Activated naive CD4-positive, alpha-beta T cell treated with anti-CD3 and anti-CD28 coated beads, Interleukin-2, amount 10 ng/mL, durations not matched to agents 7 days and 5 days (primary cell): ENCODE measurements around the gene MTA1.

Experiments
- CTCF ChIA-PET: fragments of 350-600 bp; sonication (Branson Sonifier 250); formaldehyde crosslinking; loops from one replicate; lab custom pipeline; 2021; ENCODE audit warnings: antibody characterized with exemption; lab: Charles Lee
- DNase-seq: peaks from one replicate; pipeline ENCODE4 v3.0.0-alpha.2; 2020
- H3K27ac Mint-ChIP-seq: one replicate; pipeline ENCODE4 v1.8.0; 2021; ENCODE audit warnings: mild to moderate bottlenecking, moderate library complexity, mixed read lengths
- H3K27me3 Mint-ChIP-seq: one replicate; pipeline ENCODE4 v1.8.0; 2021; ENCODE audit warnings: mild to moderate bottlenecking, mixed read lengths
- H3K36me3 Mint-ChIP-seq: one replicate; pipeline ENCODE4 v1.8.0; 2021; ENCODE audit warnings: mixed read lengths
- H3K4me1 Mint-ChIP-seq: one replicate; pipeline ENCODE4 v1.8.0; 2021; ENCODE audit warnings: mixed read lengths
- H3K4me3 Mint-ChIP-seq: one replicate; pipeline ENCODE4 v1.8.0; 2021; ENCODE audit warnings: mild to moderate bottlenecking, moderate library complexity, mixed read lengths
- H3K9me3 Mint-ChIP-seq: one replicate; pipeline ENCODE4 v1.8.0; 2021; ENCODE audit warnings: mixed read lengths

Gene MTA1

GRCh38 chr14:105484997-105485393 is 65.4 kb downstream of the MTA1 start:
- H3K4me1 Mint-ChIP-seq, result peaks cover 65% of the 10 kb centered on the region
- CTCF ChIA-PET, result no interaction called here
- no peaks in the 10 kb centered on the region for H3K9me3 Mint-ChIP-seq
- no peak for DNase-seq
- no peak overlapping the region for H3K27ac Mint-ChIP-seq
- peaks cover 7% of the 10 kb centered on the region for H3K36me3 Mint-ChIP-seq
- no peak overlapping the region for H3K4me3 Mint-ChIP-seq
- peaks cover 49% of the 10 kb centered on the region for H3K27me3 Mint-ChIP-seq

GRCh38 chr14:105485739-105486162 is 66.1 kb downstream of the MTA1 start:
- DNase-seq, result peak; percentile 60
- Mint-ChIP-seq H3K4me1 (peaks cover 61% of the 10 kb centered on the region), H3K27ac (peak overlapping the region; percentile 42), H3K9me3 (no peaks in the 10 kb centered on the region), H3K27me3 (peaks cover 41% of the 10 kb centered on the region), H3K4me3 (peak overlapping the region; percentile 41), H3K36me3 (peaks cover 7% of the 10 kb centered on the region)
- CTCF ChIA-PET, result interaction anchor here (0.6 to 1.4 kb wide), 2 partner anchors 22 to 47 kb away, joined by 4 read pairs; no protein-coding TSS in a partner anchor

GRCh38 chr14:105486163-105486973 is 66.7 kb downstream of the MTA1 start, which contains the start of gene CRIP1:
CRIP1 (plus strand) TSS chr14:105486886; CDS start chr14:105487260, 374 bp downstream.
- no peaks in the 10 kb centered on the region for H3K9me3 Mint-ChIP-seq
- H3K36me3 Mint-ChIP-seq, result peaks cover 7% of the 10 kb centered on the region
- H3K4me3 Mint-ChIP-seq, result peak within 1 kb of the TSS; percentile 90
- no peak for DNase-seq
- H3K27ac Mint-ChIP-seq, result peak within 1 kb of the TSS; percentile 89
- peaks cover 35% of the 10 kb centered on the region for H3K27me3 Mint-ChIP-seq
- CTCF ChIA-PET, result interaction anchor here (0.6 to 1.4 kb wide), 2 partner anchors 21 to 46 kb away, joined by 4 read pairs; no protein-coding TSS in a partner anchor
- H3K4me1 Mint-ChIP-seq, result peaks cover 55% of the 10 kb centered on the region

- peaks cover 7% of the 10 kb centered on the region for H3K36me3 Mint-ChIP-seq
- no peaks in the 10 kb centered on the region for H3K9me3 Mint-ChIP-seq
- H3K27me3 Mint-ChIP-seq, result peaks cover 34% of the 10 kb centered on the region
- peak overlapping the region; percentile 70 for H3K27ac Mint-ChIP-seq
- CTCF ChIA-PET, result interaction anchor here (1.4 kb wide), 1 partner anchor 45 kb away, joined by 4 read pairs; no protein-coding TSS in a partner anchor
- H3K4me1 Mint-ChIP-seq, result peaks cover 54% of the 10 kb centered on the region
- DNase-seq, result peak; percentile 73
- H3K4me3 Mint-ChIP-seq, result peak overlapping the region; percentile 90
Measured at GRCh38 chr14:105486974-105487448, 67.4 kb downstream of the MTA1 start.

DNA sequence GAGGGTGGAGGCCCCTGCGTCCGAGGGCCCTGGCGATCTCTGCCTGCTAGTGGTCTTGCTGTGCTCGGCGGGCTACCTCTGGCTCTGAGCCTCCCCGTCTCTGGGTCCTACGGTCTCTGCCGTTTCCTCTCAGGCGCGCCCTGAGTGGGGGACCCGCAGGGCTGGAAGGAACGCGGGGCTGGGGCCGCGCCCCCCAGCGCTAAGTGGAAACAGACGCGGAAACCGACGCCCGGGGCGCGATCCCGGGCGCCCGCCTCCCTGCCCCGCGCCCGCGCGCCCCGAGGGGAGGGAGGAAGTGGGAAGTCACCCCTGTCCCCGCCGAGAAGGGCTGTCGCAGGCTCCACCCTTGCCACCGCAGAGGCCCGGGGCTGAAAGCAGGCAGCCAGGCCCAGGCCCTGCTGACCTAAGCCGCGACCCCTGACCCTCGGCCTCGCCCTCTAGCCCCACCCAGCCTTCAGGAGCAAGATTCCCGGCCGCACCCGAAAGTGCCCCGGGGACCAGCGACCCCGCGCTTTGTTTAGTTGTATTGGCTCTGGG is 67.9 kb downstream of the MTA1 start:
- Mint-ChIP-seq H3K4me3 (peak overlapping the region; percentile 90), H3K27me3 (peaks cover 34% of the 10 kb centered on the region), H3K36me3 (peaks cover 7% of the 10 kb centered on the region), H3K4me1 (peaks cover 51% of the 10 kb centered on the region), H3K27ac (peak overlapping the region; percentile 89), H3K9me3 (no peaks in the 10 kb centered on the region)
- CTCF ChIA-PET, result no interaction called here
- peak; percentile 84 for DNase-seq

DNA sequence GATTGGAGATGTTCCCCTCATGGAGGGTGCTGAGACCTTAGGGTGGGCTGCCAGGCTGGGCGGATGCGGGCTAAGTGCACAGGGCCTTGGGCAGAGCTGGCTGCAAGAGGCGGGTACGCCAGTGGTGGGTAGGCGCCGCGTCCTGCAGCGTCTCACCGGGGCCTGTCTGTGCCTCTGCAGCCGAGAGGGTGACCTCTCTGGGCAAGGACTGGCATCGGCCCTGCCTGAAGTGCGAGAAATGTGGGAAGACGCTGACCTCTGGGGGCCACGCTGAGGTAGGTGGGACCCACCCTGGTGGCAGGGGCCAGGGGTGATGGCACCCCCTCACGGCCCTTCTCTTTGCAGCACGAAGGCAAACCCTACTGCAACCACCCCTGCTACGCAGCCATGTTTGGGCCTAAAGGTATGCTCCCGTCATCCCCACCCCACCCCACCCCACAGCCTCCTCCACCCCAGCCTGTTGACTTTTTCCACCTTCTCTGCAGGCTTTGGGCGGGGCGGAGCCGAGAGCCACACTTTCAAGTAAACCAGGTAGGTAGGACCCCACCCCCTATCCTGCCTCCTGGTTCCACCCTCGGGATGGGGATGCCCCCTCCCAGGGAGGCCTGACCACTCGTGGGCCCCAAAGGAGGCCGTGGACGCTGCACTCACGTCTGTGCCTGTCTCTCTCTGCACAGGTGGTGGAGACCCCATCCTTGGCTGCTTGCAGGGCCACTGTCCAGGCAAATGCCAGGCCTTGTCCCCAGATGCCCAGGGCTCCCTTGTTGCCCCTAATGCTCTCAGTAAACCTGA is 68.6 kb downstream of the MTA1 start:
- peaks cover 46% of the 10 kb centered on the region for H3K4me1 Mint-ChIP-seq
- H3K27ac Mint-ChIP-seq, result peak overlapping the region; percentile 89
- DNase-seq, result peak; percentile 51

GRCh38 chr14:105488781-105489541 is 69.3 kb downstream of the MTA1 start:
- H3K4me1 Mint-ChIP-seq, result peaks cover 50% of the 10 kb centered on the region
- peaks cover 7% of the 10 kb centered on the region for H3K36me3 Mint-ChIP-seq
- peak overlapping the region; percentile 90 for H3K4me3 Mint-ChIP-seq
- no peak for DNase-seq
- no peaks in the 10 kb centered on the region for H3K9me3 Mint-ChIP-seq
- CTCF ChIA-PET, result interaction anchor here (0.9 to 4.2 kb wide), 11 partner anchors 8 to 320 kb away, joined by 3 to 97 read pairs (median 6); partner anchors contain the start of genes BRF1 and JAG2
- peaks cover 34% of the 10 kb centered on the region for H3K27me3 Mint-ChIP-seq
- peak overlapping the region; percentile 95 for H3K27ac Mint-ChIP-seq

More for the DNA sequence above, 68.6 kb downstream of the MTA1 start:
- H3K36me3 Mint-ChIP-seq, result peaks cover 7% of the 10 kb centered on the region
- peaks cover 34% of the 10 kb centered on the region for H3K27me3 Mint-ChIP-seq
- CTCF ChIA-PET, result interaction anchor here (1.1 to 2.5 kb wide), 4 partner anchors 40 to 116 kb away, joined by 3 to 66 read pairs (median 10); no protein-coding TSS in a partner anchor
- H3K4me3 Mint-ChIP-seq, result peak overlapping the region; percentile 90
- no peaks in the 10 kb centered on the region for H3K9me3 Mint-ChIP-seq

- peak; percentile 93 for DNase-seq
- CTCF ChIA-PET, result interaction anchor here (0.6 to 4.2 kb wide), 17 partner anchors 9 to 469 kb away, joined by 3 to 97 read pairs (median 4); partner anchors contain the start of genes BRF1, CDCA4 and JAG2
- peak overlapping the region; percentile 90 for H3K4me3 Mint-ChIP-seq
- H3K36me3 Mint-ChIP-seq, result peaks cover 7% of the 10 kb centered on the region
- peaks cover 43% of the 10 kb centered on the region for H3K4me1 Mint-ChIP-seq
- H3K27ac Mint-ChIP-seq, result peak overlapping the region; percentile 95
- no peaks in the 10 kb centered on the region for H3K9me3 Mint-ChIP-seq
- H3K27me3 Mint-ChIP-seq, result peaks cover 28% of the 10 kb centered on the region
Measured at GRCh38 chr14:105489542-105490266, 70.1 kb downstream of the MTA1 start.

- peak overlapping the region; percentile 90 for H3K4me3 Mint-ChIP-seq
- no peaks in the 10 kb centered on the region for H3K9me3 Mint-ChIP-seq
- no peak for DNase-seq
- CTCF ChIA-PET, result interaction anchor here (0.6 to 4.2 kb wide), 16 partner anchors 9 to 469 kb away, joined by 3 to 97 read pairs (median 4); partner anchors contain the start of genes BRF1, CDCA4 and JAG2
- H3K36me3 Mint-ChIP-seq, result peaks cover 7% of the 10 kb centered on the region
- peak overlapping the region; percentile 95 for H3K27ac Mint-ChIP-seq
- peaks cover 41% of the 10 kb centered on the region for H3K4me1 Mint-ChIP-seq
- H3K27me3 Mint-ChIP-seq, result peaks cover 23% of the 10 kb centered on the region
Measured at GRCh38 chr14:105490267-105490571, 70.6 kb downstream of the MTA1 start.

DNA sequence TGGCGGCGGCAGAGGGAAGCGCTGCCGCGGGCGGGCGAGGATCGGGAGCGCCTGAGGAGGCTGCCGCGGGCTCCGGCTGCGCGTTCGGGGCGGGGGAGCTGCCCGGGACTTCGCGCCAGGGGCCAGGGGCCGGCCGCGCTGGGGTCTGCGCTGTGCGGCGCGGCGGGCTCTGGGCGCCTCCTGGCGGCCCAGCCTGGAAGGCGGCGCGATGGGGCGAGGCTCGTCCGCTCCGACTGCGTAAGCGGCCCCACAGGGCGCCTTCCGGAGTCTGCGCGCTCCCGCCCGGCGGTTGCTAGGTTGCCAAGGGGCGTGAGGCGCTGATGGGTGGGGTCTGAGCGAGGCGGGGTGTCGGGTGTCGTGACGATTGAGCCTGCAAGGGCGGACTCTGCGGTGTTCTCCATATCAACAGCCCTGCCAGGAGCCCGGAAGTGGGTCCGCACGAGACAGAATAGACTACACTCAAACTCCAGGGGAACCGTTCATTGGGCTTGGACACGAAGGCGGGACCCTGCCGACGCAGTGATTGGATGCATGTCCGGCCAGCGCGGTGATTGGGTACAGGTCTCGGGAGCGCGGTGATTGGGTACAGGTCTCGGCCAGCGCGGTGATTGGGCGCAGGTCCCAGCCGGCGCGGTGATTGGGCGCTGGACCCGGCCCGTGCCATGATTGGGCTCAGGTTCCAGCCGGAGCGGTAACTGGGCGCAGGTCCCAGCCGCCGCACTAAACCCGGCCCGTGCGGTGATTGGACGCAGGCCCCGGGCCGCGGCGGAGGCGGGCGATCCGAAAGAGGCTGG is 71.1 kb downstream of the MTA1 start, which contains the start of gene TEDC1:
TSS of gene TEDC1 (plus strand) at position 675 of the 794 bp plus-strand sequence. CDS start 130 bp downstream, outside the sequence.
- no peaks in the 10 kb centered on the region for H3K9me3 Mint-ChIP-seq
- CTCF ChIA-PET, result interaction anchor here (0.6 to 4.2 kb wide), 12 partner anchors 10 to 400 kb away, joined by 3 to 97 read pairs (median 4); partner anchors contain the start of gene BRF1
- H3K27me3 Mint-ChIP-seq, result peaks cover 17% of the 10 kb centered on the region
- peak within 1 kb of the TSS; percentile 90 for H3K4me3 Mint-ChIP-seq
- peaks cover 35% of the 10 kb centered on the region for H3K4me1 Mint-ChIP-seq
- H3K36me3 Mint-ChIP-seq, result peaks cover 7% of the 10 kb centered on the region
- peak within 1 kb of the TSS; percentile 95 for H3K27ac Mint-ChIP-seq
- peak; percentile 100 for DNase-seq

DNA sequence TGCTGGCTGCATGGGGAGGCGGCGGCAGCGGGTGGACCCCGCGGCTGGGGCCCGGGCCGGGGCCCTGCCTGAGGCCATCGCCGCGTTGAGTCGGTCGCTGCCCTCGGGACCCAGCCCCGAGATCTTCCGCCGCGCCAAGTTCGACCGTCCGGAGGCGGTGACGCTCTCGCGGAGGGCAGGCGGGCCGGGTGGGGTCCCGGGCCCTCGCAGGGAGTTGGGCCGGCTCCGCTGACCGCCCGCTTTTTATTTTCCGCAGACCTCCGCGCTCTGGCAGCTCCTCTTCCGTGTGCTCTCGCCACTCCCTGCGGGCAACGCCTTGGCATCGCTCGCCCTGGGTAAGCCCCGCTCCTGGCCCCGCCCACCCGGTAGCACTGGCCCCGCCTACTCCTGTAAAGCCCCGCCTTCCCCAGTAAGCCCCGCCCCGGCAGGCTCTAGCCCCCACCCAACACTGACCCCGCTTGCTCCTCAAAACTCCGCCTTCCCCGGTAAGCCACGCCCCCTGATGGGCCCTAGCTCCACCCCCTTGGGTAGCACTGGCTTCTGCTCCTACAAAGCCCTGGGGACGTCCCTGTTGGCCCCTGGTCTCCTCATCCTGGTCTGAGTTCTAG is 71.8 kb downstream of the MTA1 start:
- H3K9me3 Mint-ChIP-seq, result no peaks in the 10 kb centered on the region

More for the DNA sequence above, 71.8 kb downstream of the MTA1 start:
- H3K27me3 Mint-ChIP-seq, result peaks cover 10% of the 10 kb centered on the region
- DNase-seq, result peak; percentile 91
- peak overlapping the region; percentile 78 for H3K4me3 Mint-ChIP-seq
- H3K36me3 Mint-ChIP-seq, result peaks cover 7% of the 10 kb centered on the region
- CTCF ChIA-PET, result interaction anchor here (1.0 to 4.2 kb wide), 4 partner anchors 10 to 121 kb away, joined by 3 to 97 read pairs (median 8); no protein-coding TSS in a partner anchor
- peaks cover 29% of the 10 kb centered on the region for H3K4me1 Mint-ChIP-seq
- peak overlapping the region; percentile 95 for H3K27ac Mint-ChIP-seq
